Fibroblast of pulmonary artery (primary cell): ENCODE measurements around the gene LAMA4.

Experiments used
- DNase-seq: peaks from one replicate; pipeline ENCODE4 v3.0.0-alpha.2; 2010; ENCODE audit warnings: low read depth
- H3K4me3 ChIP-seq: replicated peaks from 2 replicates; pipeline ENCODE4 v1.5.1; 2011; ENCODE audit warnings: low read depth, mild to moderate bottlenecking, control low read depth, low read length, moderate library complexity
- CTCF ChIP-seq: IDR thresholded peaks from 2 replicates; pipeline ENCODE4 v1.5.1; 2011; ENCODE audit warnings: mild to moderate bottlenecking, control low read depth, low read length, inconsistent platforms; ENCODE audit errors: missing control alignments

The LAMA4 gene

DNA sequence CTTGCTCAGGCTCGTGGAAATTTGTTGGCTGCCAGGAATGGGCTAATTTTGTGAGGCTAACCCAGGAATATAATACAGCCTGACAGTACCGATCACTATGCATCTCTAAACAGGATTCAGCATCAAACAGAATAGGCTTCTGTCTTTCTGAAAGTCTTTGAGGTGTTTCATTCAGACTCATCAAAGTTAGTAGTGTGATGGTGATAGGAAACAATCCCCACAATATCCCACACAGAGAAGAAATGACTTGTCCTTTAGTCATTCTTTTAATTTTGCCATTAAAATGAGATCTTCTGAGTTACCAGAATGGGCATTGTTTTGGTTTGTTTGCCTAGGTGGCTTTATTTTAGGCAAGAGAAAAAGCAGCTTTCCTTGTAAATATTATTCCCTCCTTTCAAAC, 112.7 kb downstream of the LAMA4 start:
- no peak for TF ChIP-seq CTCF
- no peak overlapping the region for H3K4me3 ChIP-seq
- no peak for DNase-seq

GRCh38 chr6:112139052-112139451, 115.3 kb downstream of the LAMA4 start:
- DNase-seq: no peak
- TF ChIP-seq CTCF: no peak
- H3K4me3 ChIP-seq: no peak overlapping the region

DNA sequence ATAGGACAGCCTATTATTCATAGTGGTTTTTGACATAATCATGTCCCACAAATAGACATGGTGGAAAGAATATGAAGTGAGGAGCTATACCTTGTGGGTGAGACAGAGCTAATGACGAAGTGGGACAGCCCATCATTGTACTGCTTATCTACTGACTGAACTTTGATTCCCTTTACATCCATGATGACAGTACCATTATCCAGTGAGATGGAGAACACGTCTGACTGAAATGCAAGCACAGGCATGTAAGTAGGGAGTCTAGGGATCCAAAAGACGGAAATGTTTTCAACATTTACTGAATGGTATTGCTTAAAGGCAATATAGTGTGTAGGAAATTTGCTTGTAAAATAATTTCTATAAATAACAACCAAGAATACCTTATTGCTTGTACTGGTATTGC, 123.5 kb downstream of the LAMA4 start:
- TF ChIP-seq CTCF: no peak

DNA sequence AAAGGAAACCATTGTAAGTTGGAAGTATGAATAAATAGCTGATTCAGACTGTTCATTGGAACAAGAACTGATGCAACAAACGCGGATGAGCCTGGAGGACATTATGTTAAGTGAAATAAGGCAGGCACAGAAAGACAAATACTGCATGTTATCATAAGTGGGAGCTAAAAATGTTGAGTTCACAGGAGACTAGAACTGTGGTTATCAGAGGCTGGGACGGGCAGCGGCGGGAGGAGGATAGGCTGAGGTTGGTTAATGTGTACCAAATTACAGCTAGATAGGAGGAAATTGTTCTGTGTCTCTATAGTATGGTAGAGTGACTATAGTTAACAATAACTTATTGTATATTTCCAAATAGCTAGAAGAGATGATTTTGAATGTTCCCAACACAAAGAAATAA, 126.2 kb downstream of the LAMA4 start:
- no peak overlapping the region for H3K4me3 ChIP-seq
- DNase-seq: no peak
- no peak for TF ChIP-seq CTCF

More for the DNA sequence above, 123.5 kb downstream of the LAMA4 start:
- no peak for DNase-seq
- no peak overlapping the region for H3K4me3 ChIP-seq

- no peak overlapping the region for H3K4me3 ChIP-seq
- DNase-seq: no peak
- TF ChIP-seq CTCF: no peak
These were observed 130.4 kb downstream of the LAMA4 start for GRCh38 chr6:112123982-112124381.

DNA sequence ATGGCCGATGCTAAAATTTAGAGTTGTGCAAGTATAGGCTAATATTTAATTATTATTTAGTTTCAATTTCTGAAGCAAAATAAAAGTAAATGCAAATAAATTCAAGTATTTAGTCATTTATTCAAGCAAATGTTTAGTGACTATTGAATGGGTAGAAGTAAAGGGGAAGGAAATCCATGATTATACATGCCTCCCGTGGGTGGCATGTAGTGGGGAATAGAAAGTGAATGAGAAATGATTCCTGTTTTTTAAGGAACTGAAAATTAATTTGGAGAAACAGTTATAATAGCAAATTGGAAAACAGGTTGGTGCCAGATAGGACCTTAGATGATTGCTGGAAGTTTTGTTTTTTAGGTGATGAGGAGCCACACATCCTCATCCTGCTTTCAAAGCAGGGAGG, 131.6 kb downstream of the LAMA4 start:
- TF ChIP-seq CTCF: no peak
- no peak for DNase-seq
- H3K4me3 ChIP-seq: no peak overlapping the region

DNA sequence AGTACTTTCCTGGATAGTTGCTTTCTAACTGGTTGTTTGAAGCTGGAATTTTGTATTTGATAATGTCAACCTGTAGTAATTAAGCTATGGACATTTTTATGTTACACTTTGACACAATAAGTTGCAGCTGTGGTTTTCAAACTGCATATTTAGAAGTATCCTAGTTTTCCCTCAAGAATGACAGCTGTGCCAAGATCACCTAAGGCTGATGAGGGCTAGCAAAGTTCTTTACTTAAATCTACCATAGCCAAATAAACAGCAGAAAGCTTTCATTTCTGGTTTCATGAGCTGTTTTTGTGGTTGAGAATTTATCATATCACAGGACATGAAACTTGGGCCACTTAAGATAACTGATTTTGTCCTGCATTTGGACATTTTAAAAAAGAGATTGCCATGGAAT, 136.3 kb downstream of the LAMA4 start:
- no peak overlapping the region for H3K4me3 ChIP-seq
- no peak for DNase-seq
- TF ChIP-seq CTCF: no peak
